Mucosa of descending colon (tissue), 3 donors: ENCODE data around the gene BAHCC1. TPM values are rescaled to one million over a fixed set of nuclear protein-coding genes. Genes with fewer than 3 reads are reported as not detected.

Experiments used
- ATAC-seq: fragments of 200-7000 bp; cut with Tn5 transposase; one replicate; pipeline ENCODE4 v1.9.1; 2020; ENCODE audit warnings: mild to moderate bottlenecking, moderate library complexity
- DNase-seq, 3 donors: peaks; one replicate each; pipeline ENCODE4 v3.0.0-alpha.2; 2020
- H3K36me3 ChIP-seq: fragments of 200-600 bp; one replicate; pipeline ENCODE4 v1.8.0; 2021; ENCODE audit warnings: low read depth, mild to moderate bottlenecking
- H3K4me1 ChIP-seq: fragments of 200-600 bp; one replicate; pipeline ENCODE4 v1.8.0; 2021; ENCODE audit warnings: low read depth, mild to moderate bottlenecking
- H3K4me3 ChIP-seq: fragments of 200-600 bp; one replicate; pipeline ENCODE4 v1.8.0; 2021; ENCODE audit warnings: mild to moderate bottlenecking
- H3K9me3 ChIP-seq: fragments of 200-600 bp; one replicate; pipeline ENCODE4 v1.8.0; 2021; ENCODE audit warnings: mild to moderate bottlenecking
- CTCF ChIP-seq: fragments of 200-600 bp; IDR thresholded peaks from one replicate; pipeline ENCODE4 v1.8.0; 2022; ENCODE audit warnings: antibody characterized with exemption, mild to moderate bottlenecking
- intact Hi-C, 2 donors: fragments of 100-400 bp; cut with DNase I in 1 of 2; cut with micrococcal nuclease in 1 of 2; formaldehyde crosslinking; loops; one replicate each; pipeline versions ENCODE4 v1.11.0 to v1.11.1; 2022; cut with DNase I, micrococcal nuclease
- total RNA-seq, 3 donors: library from RNA; stranded (reverse); fragmentation: NEBNext Ultra II Directional in 2 of 3; extraction: Animal tissue kit (Norgen Biotek cat#: 25700) in 2 of 3; gene quantifications; one replicate each; pipeline versions ENCODE4 v1.2.1 to v1.2.4, GENCODE V29; 2021 to 2023
- donor health status: DM: no; HTN: no; CAD: no; lungs with moderate emphysema.
- donor health status: DM: no; HTN: no; CAD: no.
- donor health status: DM: no; HTN: yes; CAD: no.

Gene BAHCC1
- total RNA-seq, 3 donors from 2014 or later = 14.0 to 27.4 (median 16.5) TPM

- ATAC-seq (no peak), DNase-seq (no peak)
- intact Hi-C loops = loop anchor here in 1 of 2 donors (10.0 kb wide), 1 partner anchor 123 kb away; the partner anchor contains the start of gene ACTG1
- Histone ChIP-seq H3K4me3 (no peak overlapping the region), H3K9me3 (no peaks in the 10 kb centered on the region), H3K36me3 (no peaks in the 10 kb centered on the region), H3K4me1 (peaks cover 37% of the 10 kb centered on the region)
- no peak for TF ChIP-seq CTCF
Measured at GRCh38 chr17:81391293-81391935, 3.8 kb upstream of the BAHCC1 start.

- Histone ChIP-seq H3K36me3 (no peaks in the 10 kb centered on the region), H3K4me3 (no peak overlapping the region), H3K4me1 (peaks cover 34% of the 10 kb centered on the region), H3K9me3 (no peaks in the 10 kb centered on the region)
- no peak for TF ChIP-seq CTCF
- ATAC-seq (no peak), DNase-seq (no peak)
- intact Hi-C loops = loop anchor here in 1 of 2 donors (10.0 kb wide), 1 partner anchor 123 kb away; the partner anchor contains the start of gene ACTG1
Measured at GRCh38 chr17:81391936-81392908, 3.0 kb upstream of the BAHCC1 start.

- H3K9me3 ChIP-seq = no peaks in the 10 kb centered on the region
- ATAC-seq (no peak), DNase-seq (peak in 1 of 3 donors; percentile 64)
- intact Hi-C loops = loop anchor here in 1 of 2 donors (10.0 kb wide), 1 partner anchor 122 kb away; the partner anchor contains the start of gene ACTG1
- no peak for TF ChIP-seq CTCF
- no peaks in the 10 kb centered on the region for H3K36me3 ChIP-seq
- peak overlapping the region; percentile 80 for H3K4me3 ChIP-seq
- H3K4me1 ChIP-seq = peaks cover 36% of the 10 kb centered on the region
Measured at GRCh38 chr17:81392909-81393654, 2.2 kb upstream of the BAHCC1 start.

- ATAC-seq (peak; percentile 69), DNase-seq (peak; percentile 99 to 100 (median 100))
- Histone ChIP-seq H3K9me3 (no peaks in the 10 kb centered on the region), H3K4me3 (peak overlapping the region; percentile 80), H3K36me3 (no peaks in the 10 kb centered on the region), H3K4me1 (peaks cover 39% of the 10 kb centered on the region)
- TF ChIP-seq CTCF = no peak
- intact Hi-C loops = loop anchor here in 1 of 2 donors (10.0 kb wide), 1 partner anchor 121 kb away; the partner anchor contains the start of gene ACTG1
Measured at GRCh38 chr17:81393684-81394376, 1.4 kb upstream of the BAHCC1 start.
